HEK293T (cell line): Measurements from ENCODE around the gene TIAL1.

Experiments
- CTCF ChIA-PET: fragments of 350-600 bp; formaldehyde crosslinking; extraction: SDS; loops from one replicate; lab custom pipeline; 2021; ENCODE audit warnings: antibody characterized with exemption, inconsistent platforms; lab: Yijun Ruan, JAX
- POLR2A ChIA-PET: fragments of 350-600 bp; formaldehyde crosslinking; extraction: SDS; loops from one replicate; lab custom pipeline; 2020; ENCODE audit warnings: antibody characterized with exemption, inconsistent platforms; lab: Yijun Ruan, JAX
- DNase-seq: peaks from one replicate; pipeline ENCODE4 v3.0.0; 2012; ENCODE audit warnings: mixed read lengths; ENCODE audit errors: extremely low spot score
- ARNT ChIP-seq: fragments of 450-650 bp; IDR thresholded peaks from 2 replicates; pipeline ENCODE4 v1.6.1; 2017; ENCODE audit warnings: mild to moderate bottlenecking
- BHLHE40 ChIP-seq: fragments of 450-650 bp; IDR thresholded peaks from 2 replicates; pipeline ENCODE4 v1.6.1; 2016; ENCODE audit warnings: mild to moderate bottlenecking, moderate library complexity, borderline replicate concordance
- CTBP1 ChIP-seq: fragments of 450-650 bp; IDR thresholded peaks from 2 replicates; pipeline ENCODE4 v1.6.1; 2016; ENCODE audit warnings: borderline replicate concordance
- ELF4 ChIP-seq: fragments of 450-650 bp; IDR thresholded peaks from 2 replicates; pipeline ENCODE4 v1.6.1; 2017; ENCODE audit warnings: antibody characterized with exemption
- FOXA1 ChIP-seq: fragments of 450-650 bp; IDR thresholded peaks from 2 replicates; pipeline ENCODE4 v1.6.1; 2016; ENCODE audit warnings: mild to moderate bottlenecking
- FOXK2 ChIP-seq: fragments of 450-650 bp; IDR thresholded peaks from 2 replicates; pipeline ENCODE4 v1.6.1; 2016; ENCODE audit warnings: mild to moderate bottlenecking
- FOXM1 ChIP-seq: fragments of 450-650 bp; IDR thresholded peaks from 2 replicates; pipeline ENCODE4 v1.6.1; 2017; ENCODE audit warnings: mild to moderate bottlenecking, borderline replicate concordance
- HDGF ChIP-seq: fragments of 450-650 bp; IDR thresholded peaks from 2 replicates; pipeline ENCODE4 v1.6.1; 2017; ENCODE audit warnings: antibody characterized with exemption, borderline replicate concordance
- L3MBTL2 ChIP-seq: fragments of 450-650 bp; conservative IDR thresholded peaks from 2 replicates; pipeline ENCODE4 v1.6.1; 2016; ENCODE audit warnings: mild to moderate bottlenecking
- LEF1 ChIP-seq: fragments of 450-650 bp; IDR thresholded peaks from 2 replicates; pipeline ENCODE4 v1.6.1; 2017; ENCODE audit warnings: mild to moderate bottlenecking, borderline replicate concordance
- NFRKB ChIP-seq: fragments of 450-650 bp; IDR thresholded peaks from 2 replicates; pipeline ENCODE4 v1.6.1; 2016; ENCODE audit warnings: mild to moderate bottlenecking, moderate library complexity
- SUZ12 ChIP-seq: fragments of 450-650 bp; IDR thresholded peaks from 2 replicates; pipeline ENCODE4 v1.6.1; 2016; ENCODE audit warnings: mild to moderate bottlenecking
- TARDBP ChIP-seq: fragments of 450-650 bp; IDR thresholded peaks from 2 replicates; pipeline ENCODE4 v1.6.1; 2016
- TF ChIP-seq, protein P1 (sequence below): fragments of 450-650 bp; IDR thresholded peaks from 2 replicates; pipeline ENCODE4 v1.6.1; 2016

TIAL1 gene

DNA sequence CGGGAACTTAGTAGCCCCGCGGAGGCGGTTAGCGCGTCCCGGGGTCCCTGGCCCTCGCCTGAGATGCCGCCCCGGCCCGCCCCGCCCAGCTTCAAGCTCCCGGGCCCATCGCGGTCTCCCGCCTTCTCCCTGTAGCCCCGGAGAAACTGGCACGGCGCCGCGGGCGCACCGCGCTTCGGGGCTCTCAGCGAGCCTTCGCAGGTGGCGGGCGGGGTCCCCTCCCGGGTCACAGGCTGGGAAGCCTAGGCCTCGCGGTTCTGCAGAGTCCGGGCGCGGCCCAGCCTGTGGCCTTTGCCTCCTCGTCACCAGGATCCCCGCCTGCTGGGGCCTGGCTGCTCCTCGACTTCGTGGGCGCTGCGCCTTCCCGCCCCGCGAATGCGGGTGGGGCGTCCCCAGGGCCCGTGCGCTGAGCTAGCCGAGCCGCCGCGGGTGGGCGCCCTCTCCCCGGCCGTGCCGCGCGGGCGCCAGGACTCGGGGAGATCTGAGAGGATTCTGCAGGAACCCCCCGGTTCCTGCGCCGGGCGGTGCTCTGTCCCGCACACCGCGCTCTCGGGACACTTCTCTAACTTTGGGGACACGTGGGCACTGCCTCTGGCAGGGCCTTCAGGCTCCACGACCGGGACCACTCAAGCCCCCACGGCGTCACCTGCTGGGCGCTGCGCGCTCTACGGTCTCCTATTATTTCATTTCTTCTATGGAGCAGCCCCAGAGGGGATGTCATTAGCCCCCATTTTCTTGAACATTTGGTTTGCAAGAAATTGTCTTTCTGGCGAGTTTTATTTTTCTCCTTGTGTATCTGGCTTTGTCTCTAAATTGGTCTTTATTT lies 53.6 kb downstream of the TIAL1 start:
- ChIA-PET POLR2A (interaction anchor here (0.6 to 3.1 kb wide), 21 partner anchors 12 to 460 kb away, joined by 3 to 41 read pairs (median 4); partner anchors contain the start of genes BAG3, GRK5 and TIAL1), CTCF (interaction anchor here (0.6 to 1.5 kb wide), 3 partner anchors 13 to 338 kb away, joined by 3 to 6 read pairs (median 4); no protein-coding TSS in a partner anchor)
- peak; percentile 62 for DNase-seq
- TF ChIP-seq ELF4 (no peak), L3MBTL2 (peak; percentile 77)

DNA sequence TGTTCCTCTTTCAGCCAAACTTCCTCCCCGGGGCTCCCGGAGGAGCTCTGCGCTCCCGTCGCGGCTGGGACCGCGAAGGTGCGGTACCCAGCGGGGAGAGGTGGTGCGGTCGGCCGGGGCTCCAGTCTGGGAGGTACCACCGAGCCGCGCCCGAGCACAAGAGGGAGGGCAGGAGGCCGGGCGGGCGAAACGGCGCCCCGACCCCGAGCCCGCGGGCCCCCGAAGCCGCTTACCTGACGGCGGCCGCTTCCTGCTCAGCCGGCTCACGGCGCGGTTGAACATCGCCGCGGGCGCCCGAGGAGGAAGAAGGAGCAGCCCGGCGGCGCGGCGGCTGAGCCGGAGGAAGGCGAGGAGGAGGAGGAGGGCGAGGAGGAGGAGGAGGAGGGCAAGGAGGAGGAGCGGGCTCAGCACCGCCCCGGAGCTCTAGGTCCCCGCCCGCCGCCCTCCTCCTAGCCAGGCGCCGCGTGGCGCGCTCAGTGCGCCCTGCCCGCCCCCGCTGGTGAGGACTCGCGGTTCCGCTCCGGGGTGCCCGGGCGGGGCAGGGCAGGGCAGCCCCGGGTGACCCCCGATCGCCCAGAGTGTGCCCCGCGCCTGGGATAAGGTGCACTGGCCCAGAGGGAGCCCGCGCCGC lies 54.3 kb downstream of the TIAL1 start, which contains the start of gene RGS10:
Gene RGS10 (minus strand): TSS at position 363 of the 631 bp plus-strand sequence. CDS start 81 bp downstream, at position 282.
- ChIA-PET CTCF (no interaction called here), POLR2A (interaction anchor here (0.6 to 3.1 kb wide), 23 partner anchors 11 to 788 kb away, joined by 3 to 41 read pairs (median 3); partner anchors contain the start of genes BAG3, CACUL1 and TIAL1)
- peak; percentile 71 for DNase-seq
- TF ChIP-seq SUZ12: no peak
- no peak for TF ChIP-seq FOXA1
- no peak for TF ChIP-seq FOXK2
- no peak for TF ChIP-seq BHLHE40
- no peak for TF ChIP-seq FOXM1
- TF ChIP-seq ELF4: no peak
- TF ChIP-seq NFRKB: no peak
- no peak for TF ChIP-seq TARDBP
- TF ChIP-seq, protein P1, sequence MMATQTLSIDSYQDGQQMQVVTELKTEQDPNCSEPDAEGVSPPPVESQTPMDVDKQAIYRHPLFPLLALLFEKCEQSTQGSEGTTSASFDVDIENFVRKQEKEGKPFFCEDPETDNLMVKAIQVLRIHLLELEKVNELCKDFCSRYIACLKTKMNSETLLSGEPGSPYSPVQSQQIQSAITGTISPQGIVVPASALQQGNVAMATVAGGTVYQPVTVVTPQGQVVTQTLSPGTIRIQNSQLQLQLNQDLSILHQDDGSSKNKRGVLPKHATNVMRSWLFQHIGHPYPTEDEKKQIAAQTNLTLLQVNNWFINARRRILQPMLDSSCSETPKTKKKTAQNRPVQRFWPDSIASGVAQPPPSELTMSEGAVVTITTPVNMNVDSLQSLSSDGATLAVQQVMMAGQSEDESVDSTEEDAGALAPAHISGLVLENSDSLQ: no peak

DNA sequence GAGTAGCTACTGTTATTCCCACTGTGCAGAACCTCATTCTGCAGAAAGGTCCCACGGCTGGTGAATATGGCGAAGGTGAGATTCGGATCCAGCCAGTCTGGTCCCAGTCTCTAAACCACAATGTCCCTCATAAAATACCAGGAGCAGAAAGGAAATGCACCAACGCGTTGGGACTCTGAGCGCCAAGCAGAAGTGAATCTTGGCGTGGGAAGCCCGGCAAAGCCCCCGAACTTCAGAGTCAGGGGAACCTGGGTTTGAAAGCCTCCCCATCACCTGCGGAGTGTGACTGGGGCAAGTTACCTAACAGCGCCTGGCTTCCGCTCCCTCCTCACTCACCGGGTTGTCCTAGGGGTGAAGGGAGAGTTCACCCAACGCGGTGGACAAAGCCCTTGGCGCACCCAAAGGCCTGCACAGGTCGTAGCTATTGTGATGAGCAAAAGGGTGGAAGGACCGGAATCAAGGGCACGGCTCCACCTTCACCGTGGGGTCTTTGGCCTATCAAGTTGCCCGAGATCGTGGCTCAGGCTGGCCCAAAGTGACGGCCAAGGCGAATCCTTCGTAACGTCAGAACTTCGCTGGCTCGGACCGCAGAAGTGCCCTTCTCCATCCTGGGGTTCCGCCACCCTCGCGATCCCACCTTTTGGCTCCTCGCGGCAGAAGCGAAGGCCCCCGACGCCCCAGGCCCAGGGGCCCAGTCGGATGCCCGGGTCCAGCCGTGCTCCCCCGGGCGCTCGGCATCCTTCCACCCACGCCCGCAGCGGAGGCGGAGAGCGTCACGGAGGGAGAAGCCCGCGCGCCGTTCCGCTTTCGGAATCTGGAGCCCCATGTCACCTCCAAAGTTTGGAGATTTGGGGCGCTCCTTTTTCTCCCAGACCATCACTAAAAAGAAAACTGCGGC lies 55.1 kb downstream of the TIAL1 start:
- DNase-seq: no peak
- TF ChIP-seq BHLHE40 (no peak), CTBP1 (no peak), SUZ12 (no peak), ARNT (no peak), LEF1 (no peak), NFRKB (no peak), TARDBP (no peak), HDGF (no peak), ELF4 (no peak), FOXA1 (no peak)
- TF ChIP-seq, protein P1: no peak
- POLR2A ChIA-PET: interaction anchor here (0.6 to 3.1 kb wide), 22 partner anchors 10 to 787 kb away, joined by 3 to 41 read pairs (median 3); partner anchors contain the start of genes BAG3, CACUL1 and TIAL1
- CTCF ChIA-PET: interaction anchor here (1.3 kb wide), 1 partner anchor 52 kb away, joined by 3 read pairs; no protein-coding TSS in a partner anchor

DNA sequence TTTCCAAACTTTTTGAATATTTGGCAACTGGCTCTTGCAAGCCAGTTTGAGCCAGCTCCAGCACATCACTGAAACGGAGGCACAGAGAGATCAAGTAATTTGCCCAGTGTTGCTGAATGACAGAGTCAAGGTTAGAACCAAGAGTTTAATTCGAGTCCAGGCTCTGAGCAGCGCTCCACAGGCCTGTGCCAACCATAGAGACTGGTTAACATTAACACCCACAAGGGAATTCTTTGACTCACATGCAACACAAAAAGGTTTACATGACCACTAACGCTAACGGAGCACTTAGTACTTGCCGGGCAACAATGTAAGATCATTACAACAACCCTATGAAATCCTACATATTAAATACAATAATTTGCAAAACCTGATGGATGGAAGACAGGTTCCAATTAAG lies 55.7 kb downstream of the TIAL1 start:
- POLR2A ChIA-PET: no interaction called here
- CTCF ChIA-PET: interaction anchor here (1.3 kb wide), 1 partner anchor 51 kb away, joined by 3 read pairs; no protein-coding TSS in a partner anchor
- DNase-seq: no peak
- TF ChIP-seq L3MBTL2 (no peak), CTBP1 (no peak), SUZ12 (no peak), FOXA1 (no peak), BHLHE40 (no peak), ELF4 (no peak), FOXM1 (no peak), LEF1 (no peak)
- TF ChIP-seq, protein P1: no peak

DNA sequence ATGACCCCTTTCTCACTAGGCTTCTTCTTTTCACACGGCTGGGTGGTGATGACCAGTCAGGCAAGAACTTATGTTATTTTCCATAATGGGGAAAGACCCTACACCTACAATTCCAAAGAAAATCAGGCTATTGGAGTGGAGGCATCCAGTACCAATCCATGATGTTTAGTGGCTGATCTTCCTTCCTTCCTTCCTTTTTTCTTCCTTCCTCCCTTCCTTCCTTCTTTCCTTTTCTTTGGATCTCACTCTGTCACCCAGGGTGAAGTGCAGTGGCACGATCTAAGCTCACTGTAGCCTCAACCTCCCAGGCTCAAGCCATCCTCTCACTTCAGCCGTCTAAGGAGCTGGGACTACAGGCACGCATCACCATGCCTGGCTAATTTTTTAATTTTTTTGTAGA lies 56.7 kb downstream of the TIAL1 start:
- CTCF ChIA-PET: interaction anchor here (1.2 to 1.3 kb wide), 2 partner anchors 11 to 50 kb away, joined by 3 read pairs; no protein-coding TSS in a partner anchor
- TF ChIP-seq TARDBP (no peak), FOXK2 (no peak), ELF4 (no peak), HDGF (no peak), SUZ12 (no peak), BHLHE40 (no peak), ARNT (no peak), FOXM1 (no peak), NFRKB (no peak)
- TF ChIP-seq, protein P1: no peak
- POLR2A ChIA-PET: no interaction called here
- DNase-seq: no peak
